GM12865 (cell line): ENCODE measurements around the gene ADAM22.
A peak's percentile ranks its signal among the peaks of the same experiment; 100 is the strongest.
"Not testable (repeated sequence)": the region's sequence is repeated elsewhere in the genome, so short reads cannot be mapped to it uniquely, and the experiment has no call there.

Source experiments
- DNase-seq: peaks from one replicate; pipeline ENCODE4 v3.0.0; 2010; ENCODE audit warnings: low read depth
- H3K4me3 ChIP-seq: 2 replicates; pipeline ENCODE4 v1.5.1; 2011; ENCODE audit warnings: mild to moderate bottlenecking, low read depth, low read length, control low read depth
- CTCF ChIP-seq: IDR thresholded peaks from 2 replicates; pipeline ENCODE4 v1.5.1; 2011; ENCODE audit warnings: low read length, control low read depth, low read depth, inconsistent platforms; ENCODE audit not compliant: insufficient read depth; ENCODE audit errors: missing control alignments

ADAM22 gene

GRCh38 chr7:87912121-87912520 lies 21.9 kb upstream of the ADAM22 start:
- TF ChIP-seq CTCF, result no peak
- H3K4me3 ChIP-seq, result no peak overlapping the region
- DNase-seq, result no peak

GRCh38 chr7:87918740-87919139 lies 15.3 kb upstream of the ADAM22 start:
- DNase-seq, result no peak
- TF ChIP-seq CTCF, result no peak
- H3K4me3 ChIP-seq, result no peak overlapping the region

GRCh38 chr7:87919875-87920274 lies 14.2 kb upstream of the ADAM22 start:
- no peak for DNase-seq
- no peak overlapping the region for H3K4me3 ChIP-seq
- TF ChIP-seq CTCF, result no peak

GRCh38 chr7:87920578-87920977 lies 13.5 kb upstream of the ADAM22 start:
- H3K4me3 ChIP-seq, result no peak overlapping the region
- DNase-seq, result no peak
- no peak for TF ChIP-seq CTCF

- H3K4me3 ChIP-seq, DNase-seq: not testable (repeated sequence)
Observed at GRCh38 chr7:87922759-87923395, 11.2 kb upstream of the ADAM22 start.

- DNase-seq, result peak; percentile 97
- TF ChIP-seq CTCF, result peak; percentile 42
- H3K4me3 ChIP-seq, result peak overlapping the region; percentile 69
Observed at GRCh38 chr7:87926581-87927461, 7.2 kb upstream of the ADAM22 start.

- peak overlapping the region; percentile 46 for H3K4me3 ChIP-seq
- TF ChIP-seq CTCF, result no peak
- no peak for DNase-seq
Observed at GRCh38 chr7:87933605-87933952, 472 bp upstream of the ADAM22 start.
